H1 (cell line): Measurements from ENCODE around the gene FGF11. TPM values are rescaled to one million over a fixed set of nuclear protein-coding genes. Genes with fewer than 3 reads are reported as not detected.

Experiments used
- HDAC2 ChIP-seq, 2 experiments: fragments of 300-600 bp in 1 of 2; sonication (generic) in 1 of 2; IDR thresholded peaks; 2 replicates each; pipeline ENCODE4 v1.6.1; 2011 to 2012; ENCODE audit warnings: low read depth in 2 of 2, low read length in 2 of 2, mild to moderate bottlenecking in 2 of 2, moderate library complexity in 2 of 2, borderline replicate concordance in 1 of 2, inconsistent platforms in 1 of 2
- polyA plus RNA-seq, 7 experiments: library from polyadenylated mRNA; depleted of rRNA in 3 of 7; stranded (reverse) in 5 of 7; unstranded in 2 of 7; fragments of >200 nt in 5 of 7; fragments of 200-250 nt in 2 of 7; gene quantifications; 1 replicate in 5 of 7; 2 replicates in 1 of 7; 4 replicates in 1 of 7; pipeline versions ENCODE4 v1.2.1 to v1.2.3, GENCODE V29; 2011 to 2013; ENCODE audit warnings: missing spikeins in 2 of 7, mixed read lengths in 2 of 7
- total RNA-seq: library from RNA; stranded (reverse); fragmentation: NEBNext Ultra II Directional; extraction: Animal tissue kit (Norgen Biotek cat#: 25700); gene quantifications from 2 replicates; pipeline ENCODE4 v1.2.1, GENCODE V29; 2021

Gene FGF11
- total and polyA plus RNA-seq, 2 of the 8 experiments (the other 6 are each of a cell fraction or from before 2014, with no cell fraction given) = 11.8 to 26.1 TPM

- TF ChIP-seq HDAC2 (IDR thresholded peaks at IDR 0.05; ENCODE audit: borderline replicate concordance in 1 of 2, low read depth in 2 of 2, low read length in 2 of 2) = no peak
These were observed 18.1 kb upstream of the FGF11 start (continued) for GRCh38 chr17:7421186-7421585.
